Astrocyte of the spinal cord (primary cell): ENCODE data around the gene SLC1A2.

Source experiments
- DNase-seq: peaks from one replicate; pipeline ENCODE4 v3.0.0; 2011; ENCODE audit warnings: low read depth, low spot score
- H3K4me3 ChIP-seq: 2 replicates; pipeline ENCODE4 v1.5.1; 2011; ENCODE audit warnings: low read depth, mild to moderate bottlenecking, low read length, moderate library complexity
- CTCF ChIP-seq: IDR thresholded peaks from 2 replicates; pipeline ENCODE4 v1.5.1; 2012; ENCODE audit warnings: low read depth, mild to moderate bottlenecking, low read length, inconsistent platforms
- in situ Hi-C: cut with HindIII; loops from 2 replicates; pipeline ENCODE4 v1.10.0; 2017; ENCODE audit warnings: low sequenced_read_pairs

SLC1A2 gene

GRCh38 chr11:35359321-35360054 lies 59.9 kb downstream of the SLC1A2 start:
- TF ChIP-seq CTCF, result no peak
- no peak for DNase-seq
- H3K4me3 ChIP-seq, result no peak overlapping the region
- in situ Hi-C loops, result no loop called here

- in situ Hi-C loops, result no loop called here
- no peak overlapping the region for H3K4me3 ChIP-seq
- no peak for DNase-seq
- no peak for TF ChIP-seq CTCF
Observed at GRCh38 chr11:35358391-35358790, 61.0 kb downstream of the SLC1A2 start.

GRCh38 chr11:35357923-35358322 lies 61.4 kb downstream of the SLC1A2 start:
- H3K4me3 ChIP-seq, result no peak overlapping the region
- no peak for TF ChIP-seq CTCF
- in situ Hi-C loops, result no loop called here
- DNase-seq, result peak; percentile 36

DNA sequence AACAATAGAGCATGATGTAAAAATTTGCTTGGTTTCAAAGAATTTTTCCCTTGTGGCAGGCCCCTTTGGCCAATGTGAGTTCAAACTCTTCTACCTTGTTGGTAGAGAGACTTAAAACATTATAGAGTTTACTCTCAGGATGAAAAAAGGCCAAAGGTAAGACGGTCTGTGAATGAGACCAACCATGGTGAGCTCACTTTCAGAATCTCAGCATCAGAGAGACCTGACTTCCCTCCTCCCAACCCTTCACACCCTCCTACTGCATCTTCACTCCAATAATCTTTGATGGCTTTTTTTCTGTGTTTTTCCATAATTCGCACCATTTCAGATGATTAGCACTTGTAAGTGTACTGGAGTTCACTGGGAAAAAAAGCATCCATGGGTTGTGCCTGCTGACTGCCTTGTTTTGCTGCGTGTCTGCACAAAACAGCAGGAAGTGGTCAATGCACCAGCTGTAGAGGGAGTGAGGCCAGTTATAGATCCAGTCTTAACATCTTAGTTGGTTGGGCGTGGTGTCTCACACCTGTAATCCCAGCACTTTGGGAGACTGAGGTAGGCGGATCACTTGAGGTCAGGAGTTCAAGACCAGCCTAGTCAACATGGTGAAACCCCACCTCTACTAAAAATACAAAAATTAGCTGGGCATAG lies 64.1 kb downstream of the SLC1A2 start:
- H3K4me3 ChIP-seq, result no peak overlapping the region
- no peak for TF ChIP-seq CTCF
- in situ Hi-C loops, result no loop called here
- no peak for DNase-seq

GRCh38 chr11:35354644-35355043 lies 64.7 kb downstream of the SLC1A2 start:
- H3K4me3 ChIP-seq, result no peak overlapping the region
- DNase-seq, result no peak
- in situ Hi-C loops, result no loop called here
- TF ChIP-seq CTCF, result no peak

GRCh38 chr11:35352077-35352888 lies 67.1 kb downstream of the SLC1A2 start:
- H3K4me3 ChIP-seq, result no peak overlapping the region
- peak; percentile 75 for DNase-seq
- TF ChIP-seq CTCF, result no peak
- in situ Hi-C loops, result no loop called here
